Measurements from ENCODE around the gene MAGEA9. TPM values are rescaled to one million over a fixed set of nuclear protein-coding genes. Genes with fewer than 3 reads are reported as not detected.

MAGEA9 gene
- total RNA-seq = not detected in 2 replicates

GRCh38 chrX:149781727-149782126 lies at the start of gene MAGEA9:
Gene MAGEA9 (plus strand): TSS chrX:149781930. CDS start chrX:149786211, 4,281 bp downstream.

GRCh38 chrX:149773768-149774167 lies 8.0 kb upstream of the MAGEA9 start, which contains the start of gene HSFX1:
Gene HSFX1 (plus strand): TSS chrX:149774068. CDS start chrX:149774682, 614 bp downstream.

Small RNA genes lying within 50 kb of the gene (small RNA-seq; reads per million reads assigned to genes)
- gene AC244098.1 = not detected
- gene AC244098.2 = not detected
- not detected for gene AC244098.3

Other genes with a start within 250 kb of the MAGEA9 start
- gene EOLA1, start 240.9 kb upstream of the MAGEA9 start, total RNA-seq = 12.5 and 13.1 TPM in 2 replicates
- not detected in 2 replicates for gene HSFX3, start 232.0 kb upstream of the MAGEA9 start, total RNA-seq
- not detected in 2 replicates for gene MAGEA9B, start 194.5 kb upstream of the MAGEA9 start, total RNA-seq
- gene HSFX2, start 186.6 kb upstream of the MAGEA9 start, total RNA-seq = not detected in 2 replicates
- gene TMEM185A, start 150.1 kb upstream of the MAGEA9 start, total RNA-seq = 16.9 and 23.2 TPM in 2 replicates
- not detected in 2 replicates for gene MAGEA11, start 69.9 kb upstream of the MAGEA9 start, total RNA-seq
- gene HSFX1, start 7.9 kb upstream of the MAGEA9 start, total RNA-seq = 0.97 and 1.3 TPM in 2 replicates
- gene MAGEA8, start 99.3 kb downstream of the MAGEA9 start, total RNA-seq = not detected in 2 replicates
- not detected in 2 replicates for gene HSFX4, start 147.6 kb downstream of the MAGEA9 start, total RNA-seq
- gene EOLA2, start 156.6 kb downstream of the MAGEA9 start, total RNA-seq = 19.7 and 21.3 TPM in 2 replicates

Data from hair follicle dermal papilla cell (primary cell).